Neutrophil (primary cell): ENCODE results near the gene SF3A2.

Experiments used
- H3K27ac ChIP-seq: fragments of 200-600 bp; sonication (generic); 2 replicates; pipeline ENCODE4 v1.5.1; 2016; ENCODE audit warnings: mild to moderate bottlenecking, moderate library complexity
- H3K27me3 ChIP-seq: fragments of 200-600 bp; sonication (generic); 2 replicates; pipeline ENCODE4 v1.6.0; 2016; ENCODE audit warnings: mild to moderate bottlenecking
- H3K36me3 ChIP-seq: fragments of 200-600 bp; sonication (generic); 2 replicates; pipeline ENCODE4 v1.5.1; 2017
- H3K4me1 ChIP-seq, 2 experiments: fragments of 200-600 bp in 1 of 2; sonication (generic) in 1 of 2; 1 replicate in 1 of 2; 2 replicates in 1 of 2; pipeline versions ENCODE4 v1.5.1 to v1.6.1; 2013 to 2016; ENCODE audit warnings: low read depth in 1 of 2, low read length in 1 of 2, mild to moderate bottlenecking in 1 of 2, moderate library complexity in 1 of 2; ENCODE audit not compliant: control insufficient read depth in 1 of 2, insufficient read depth in 1 of 2
- H3K4me3 ChIP-seq, 2 experiments: fragments of 200-600 bp in 1 of 2; sonication (generic) in 1 of 2; 1 replicate in 1 of 2; 2 replicates in 1 of 2; pipeline ENCODE4 v1.5.1; 2013 to 2016; ENCODE audit warnings: low read depth in 1 of 2, low read length in 1 of 2, mild to moderate bottlenecking in 1 of 2, moderate library complexity in 1 of 2
- H3K9me3 ChIP-seq: fragments of 200-600 bp; sonication (generic); 2 replicates; pipeline ENCODE4 v1.5.1; 2016
- CTCF ChIP-seq: fragments of 200-600 bp; sonication (generic); IDR thresholded peaks from 2 replicates; pipeline ENCODE4 v1.5.1; 2016; ENCODE audit warnings: antibody characterized with exemption

Gene SF3A2

GRCh38 chr19:2214251-2214650, 22.4 kb upstream of the SF3A2 start:
- no peaks in the 10 kb centered on the region for H3K4me1 ChIP-seq
- no peaks in the 10 kb centered on the region for H3K27me3 ChIP-seq
- peaks cover 96% of the 10 kb centered on the region for H3K36me3 ChIP-seq
- H3K27ac ChIP-seq: no peak overlapping the region
- no peak for TF ChIP-seq CTCF
- no peak overlapping the region for H3K4me3 ChIP-seq
- H3K9me3 ChIP-seq: no peaks in the 10 kb centered on the region

- no peaks in the 10 kb centered on the region for H3K4me1 ChIP-seq
- H3K4me3 ChIP-seq: no peak overlapping the region
- no peaks in the 10 kb centered on the region for H3K9me3 ChIP-seq
- TF ChIP-seq CTCF: no peak
- no peaks in the 10 kb centered on the region for H3K27me3 ChIP-seq
- peaks cover 97% of the 10 kb centered on the region for H3K36me3 ChIP-seq
- no peak overlapping the region for H3K27ac ChIP-seq
Measured at GRCh38 chr19:2215281-2215751, 21.3 kb upstream of the SF3A2 start.

GRCh38 chr19:2216361-2217225, 20.0 kb upstream of the SF3A2 start:
- Histone ChIP-seq H3K27ac (no peak overlapping the region), H3K4me3 (no peak overlapping the region), H3K36me3 (peaks cover 95% of the 10 kb centered on the region), H3K9me3 (no peaks in the 10 kb centered on the region), H3K27me3 (no peaks in the 10 kb centered on the region), H3K4me1 (no peaks in the 10 kb centered on the region)
- TF ChIP-seq CTCF: no peak

GRCh38 chr19:2217591-2217990, 19.0 kb upstream of the SF3A2 start:
- no peak overlapping the region for H3K27ac ChIP-seq
- H3K4me3 ChIP-seq: no peak overlapping the region
- no peak for TF ChIP-seq CTCF
- peaks cover 95% of the 10 kb centered on the region for H3K36me3 ChIP-seq
- H3K27me3 ChIP-seq: no peaks in the 10 kb centered on the region
- no peaks in the 10 kb centered on the region for H3K4me1 ChIP-seq
- no peaks in the 10 kb centered on the region for H3K9me3 ChIP-seq

- Histone ChIP-seq H3K4me1 (no peaks in the 10 kb centered on the region), H3K27ac (no peak overlapping the region), H3K27me3 (no peaks in the 10 kb centered on the region), H3K4me3 (no peak overlapping the region), H3K9me3 (no peaks in the 10 kb centered on the region), H3K36me3 (peaks cover 93% of the 10 kb centered on the region)
- TF ChIP-seq CTCF: no peak
Measured at GRCh38 chr19:2219726-2220125, 16.9 kb upstream of the SF3A2 start.
